Hepatic stellate cell (primary cell): ENCODE data around the gene WDR6.

Experiments
- DNase-seq: peaks from one replicate; pipeline ENCODE4 v3.0.0; 2011; ENCODE audit warnings: low spot score

Gene WDR6

DNA sequence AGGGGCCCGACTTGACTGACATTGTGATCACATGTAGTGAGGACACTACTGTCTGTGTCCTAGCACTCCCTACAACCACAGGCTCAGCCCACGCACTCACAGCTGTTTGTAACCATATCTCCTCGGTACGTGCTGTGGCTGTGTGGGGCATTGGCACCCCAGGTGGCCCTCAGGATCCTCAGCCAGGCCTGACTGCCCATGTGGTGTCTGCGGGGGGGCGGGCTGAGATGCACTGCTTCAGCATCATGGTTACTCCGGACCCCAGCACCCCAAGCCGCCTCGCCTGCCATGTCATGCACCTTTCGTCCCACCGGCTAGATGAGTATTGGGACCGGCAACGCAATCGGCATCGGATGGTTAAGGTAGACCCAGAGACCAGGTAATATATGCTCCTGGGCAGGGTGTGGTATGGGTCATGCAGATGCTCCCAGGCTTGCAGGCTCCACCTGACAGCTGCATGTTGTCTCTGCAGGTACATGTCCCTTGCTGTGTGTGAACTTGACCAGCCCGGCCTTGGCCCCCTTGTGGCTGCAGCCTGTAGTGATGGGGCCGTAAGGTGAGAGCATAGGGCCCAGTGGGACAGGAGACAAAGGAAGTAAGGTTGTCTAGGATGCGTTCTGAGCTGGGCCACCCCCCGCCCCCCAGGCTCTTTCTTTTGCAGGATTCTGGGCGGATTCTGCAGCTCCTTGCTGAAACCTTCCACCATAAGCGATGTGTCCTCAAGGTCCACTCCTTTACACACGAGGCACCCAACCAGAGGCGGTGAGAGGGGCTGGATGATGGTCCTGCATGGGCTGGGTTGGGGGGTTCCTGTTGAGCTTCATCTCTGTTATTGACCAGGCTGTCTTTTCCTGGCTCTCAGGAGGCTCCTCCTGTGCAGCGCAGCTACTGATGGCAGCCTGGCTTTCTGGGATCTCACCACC is 6.8 kb downstream of the WDR6 start:
- DNase-seq, result peak; percentile 51

DNA sequence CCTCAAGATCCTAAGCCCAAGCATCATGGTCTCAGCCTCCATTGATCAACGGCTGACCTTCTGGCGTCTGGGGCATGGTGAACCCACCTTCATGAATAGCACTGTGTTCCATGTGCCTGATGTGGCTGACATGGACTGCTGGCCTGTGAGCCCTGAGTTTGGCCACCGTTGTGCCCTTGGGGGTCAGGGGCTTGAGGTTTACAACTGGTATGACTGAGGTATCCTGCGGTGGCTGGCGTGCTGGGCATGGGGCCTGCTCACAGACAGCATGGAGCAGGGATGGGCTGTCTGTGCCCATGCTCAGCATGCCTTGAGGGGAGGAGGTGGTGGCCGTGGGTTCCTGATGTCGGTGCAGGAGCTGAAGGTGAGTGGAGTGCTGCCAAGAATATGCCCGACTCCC is 7.9 kb downstream of the WDR6 start:
- no peak for DNase-seq

GRCh38 chr3:49015765-49016164 is 8.6 kb downstream of the WDR6 start:
- no peak for DNase-seq

DNA sequence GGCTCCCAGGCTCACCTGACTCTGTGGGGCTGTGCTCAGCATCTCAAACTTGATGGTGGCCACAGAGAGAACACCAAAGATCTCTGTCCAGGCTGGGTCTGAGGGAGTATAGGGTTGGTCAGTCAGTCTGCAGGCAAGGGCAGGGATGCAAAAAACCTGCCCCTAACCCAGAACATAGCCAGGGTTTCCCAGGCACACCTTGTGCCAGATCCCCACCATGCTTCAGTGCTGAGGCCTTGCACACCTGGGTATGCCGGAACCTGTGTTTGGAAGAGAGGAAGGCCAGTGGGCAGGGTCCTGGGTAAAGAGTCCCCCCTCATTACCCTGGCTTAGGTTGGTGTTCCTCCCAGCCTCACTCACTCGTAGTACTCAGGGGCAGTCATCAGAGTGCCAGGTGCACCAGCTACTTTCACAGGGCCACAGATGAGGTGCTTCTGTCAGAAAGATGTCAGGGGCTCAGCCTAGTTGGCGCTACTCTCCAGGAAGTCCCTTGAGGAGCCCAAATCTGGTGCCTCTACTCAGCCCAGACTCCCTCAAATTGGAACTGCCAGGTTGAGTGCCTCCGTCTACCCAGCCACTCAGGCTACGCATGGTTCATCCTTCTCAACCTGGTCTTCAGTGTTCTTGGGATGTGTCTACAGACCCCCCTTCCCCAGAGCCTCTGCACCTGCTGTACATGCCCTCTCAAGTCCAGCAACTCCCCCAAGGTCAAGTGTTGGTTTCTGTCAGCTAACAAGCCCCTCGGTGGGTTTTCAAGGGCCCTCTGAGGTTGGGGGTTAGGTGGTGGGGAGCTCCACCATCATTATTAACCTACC is 9.4 kb downstream of the WDR6 start:
- DNase-seq, result no peak

DNA sequence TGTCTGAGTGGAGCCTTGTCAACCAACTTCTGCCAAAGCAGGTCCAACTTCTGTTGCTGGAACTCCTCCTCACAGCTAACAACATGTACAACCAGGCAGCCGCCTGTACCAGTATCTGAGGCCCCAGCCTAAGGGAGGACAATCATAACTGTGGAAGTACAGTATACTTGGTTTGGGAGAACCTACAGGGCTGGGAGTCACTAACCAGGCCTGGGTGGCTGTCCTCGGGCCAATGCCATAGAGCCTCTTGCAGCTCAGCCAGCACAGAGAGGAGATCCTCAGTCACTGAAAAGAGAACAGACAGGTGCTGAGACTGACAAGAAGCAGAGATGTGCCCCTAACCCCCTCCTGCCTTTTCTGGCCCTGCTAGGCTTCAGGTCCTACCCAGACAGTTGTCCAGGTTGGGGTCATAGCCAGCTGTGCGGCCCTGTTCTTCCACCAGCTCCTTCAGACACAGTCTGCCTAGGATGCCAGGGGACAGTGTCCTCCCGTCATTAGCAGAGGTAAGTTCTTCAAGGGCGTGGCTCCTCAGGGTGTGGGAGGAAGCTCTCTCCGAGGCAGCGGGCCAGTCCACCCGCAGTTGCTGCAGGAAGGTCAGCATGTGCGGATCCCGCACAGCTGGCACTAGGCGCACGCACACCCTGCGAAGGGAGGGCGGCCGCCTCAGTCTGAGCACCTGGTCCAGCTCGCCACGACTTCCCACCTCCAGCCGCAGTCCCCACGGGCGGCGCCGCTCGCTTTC is 10.2 kb downstream of the WDR6 start:
- no peak for DNase-seq

- DNase-seq, result peak; percentile 76
These were observed 10.9 kb downstream of the WDR6 start, which contains the start of gene DALRD3 for GRCh38 chr3:49017971-49018706. DALRD3 (minus strand) TSS chr3:49018580; CDS start chr3:49018564, 16 bp downstream.

DNA sequence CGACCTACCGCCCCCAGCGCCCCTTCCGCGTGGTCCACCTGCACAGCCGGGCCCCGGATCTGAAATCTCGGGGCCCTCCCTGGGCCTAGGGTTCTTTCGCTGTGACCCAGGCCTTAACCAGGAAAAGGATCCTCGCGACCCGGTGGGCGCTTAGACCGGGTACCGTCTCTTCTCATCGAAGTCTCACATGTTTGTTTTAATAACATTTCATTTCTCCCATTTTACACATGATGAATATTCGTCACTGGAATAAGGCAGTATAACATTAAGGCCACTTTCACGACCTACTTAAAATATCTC is 11.5 kb downstream of the WDR6 start:
- DNase-seq, result no peak

DNA sequence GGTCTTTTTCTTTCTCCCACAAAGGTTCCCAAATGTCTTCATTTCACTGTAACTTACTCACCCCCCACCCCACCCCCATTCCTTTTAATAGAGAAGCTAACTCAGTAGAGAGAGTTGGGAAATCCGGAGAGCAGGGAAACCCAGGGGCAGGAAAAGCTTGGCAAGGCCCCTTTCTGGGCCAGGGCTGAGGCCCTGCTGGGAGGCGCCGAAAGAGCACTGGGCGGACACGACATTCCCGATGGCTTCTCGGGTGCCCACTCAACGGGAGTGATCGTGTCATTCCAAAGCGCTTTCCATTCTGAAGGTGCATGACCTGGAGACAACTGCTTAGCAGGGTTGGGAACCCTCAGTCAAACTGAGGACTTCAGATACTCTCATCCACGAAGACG is 12.7 kb downstream of the WDR6 start:
- DNase-seq, result no peak

DNA sequence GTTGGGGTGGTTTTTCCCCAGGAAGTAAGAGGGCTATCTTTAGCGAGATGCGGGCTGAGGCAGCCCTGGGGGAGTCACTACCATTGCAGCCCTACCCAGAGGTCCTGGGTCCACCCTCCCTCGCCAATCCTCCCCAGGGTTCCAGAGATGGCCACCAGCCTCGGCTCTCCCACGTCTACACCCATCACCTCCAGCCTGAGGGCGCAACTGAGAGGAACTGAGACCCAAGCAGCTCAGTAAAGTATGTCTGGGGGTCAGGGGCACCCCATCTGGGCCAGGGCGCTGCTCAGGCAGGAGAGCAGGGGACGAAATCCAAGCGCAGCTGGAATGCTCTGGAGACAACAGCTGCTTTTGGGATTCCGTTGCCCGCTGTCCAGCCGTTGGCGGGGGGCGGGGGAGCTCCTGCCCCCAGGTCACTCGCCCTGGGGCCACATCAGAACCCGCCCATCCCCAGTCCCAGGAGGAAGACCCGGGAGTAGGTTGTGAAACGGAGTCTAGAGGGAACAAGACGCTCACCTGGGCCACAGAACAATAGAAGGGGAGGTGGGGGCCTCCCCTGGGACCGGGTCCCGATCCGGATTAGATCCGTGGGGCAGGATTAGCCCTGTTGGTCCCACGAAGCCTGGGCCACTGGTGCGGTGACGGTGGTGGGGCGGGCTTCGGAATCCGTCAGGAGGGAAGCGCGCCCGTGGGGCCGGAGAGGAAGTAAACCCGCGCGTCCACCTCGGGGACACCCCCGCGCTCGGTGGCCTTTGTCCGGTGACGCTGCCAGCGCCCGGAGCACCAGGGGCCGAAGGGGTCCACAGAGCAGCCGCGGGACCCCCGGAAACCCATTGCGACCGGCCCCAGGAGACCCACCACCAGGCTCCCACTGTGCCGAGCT is 13.4 kb downstream of the WDR6 start:
- DNase-seq, result peak; percentile 47

DNA sequence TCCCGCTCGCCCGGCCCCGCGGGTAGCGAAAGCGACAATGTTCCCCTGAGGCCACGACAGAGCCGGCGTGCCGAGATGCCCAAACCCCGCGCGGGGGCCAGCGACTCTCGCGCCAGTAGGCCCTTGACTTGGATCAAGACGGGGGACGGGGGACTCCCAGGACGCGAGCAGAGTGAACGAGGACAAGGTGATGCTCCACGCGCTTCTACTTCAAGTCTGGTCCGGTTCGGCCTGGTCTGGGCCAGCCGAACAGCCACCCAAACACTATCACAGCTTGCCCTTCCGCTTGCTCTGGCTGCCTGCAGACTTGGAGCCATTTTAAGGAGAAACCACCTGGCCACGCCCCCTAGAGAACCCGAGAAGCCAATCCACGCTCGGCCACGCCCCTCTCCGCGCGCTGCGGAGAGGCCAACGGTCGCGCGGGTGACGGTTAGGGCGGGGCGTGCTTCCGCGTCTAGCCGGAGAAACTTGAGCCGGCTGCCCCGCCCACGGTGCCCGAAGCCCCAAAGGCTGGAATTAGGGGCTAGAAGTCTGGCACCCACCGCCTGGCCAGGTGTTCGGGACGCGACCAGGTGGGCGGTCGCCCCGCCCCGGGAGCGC is 14.1 kb downstream of the WDR6 start:
- DNase-seq, result peak; percentile 98

GRCh38 chr3:49021813-49022687 is 14.9 kb downstream of the WDR6 start, which contains the start of gene NDUFAF3:
NDUFAF3 (plus strand) TSS chr3:49022121; CDS start chr3:49022145, 24 bp downstream.
- peak; percentile 95 for DNase-seq

DNA sequence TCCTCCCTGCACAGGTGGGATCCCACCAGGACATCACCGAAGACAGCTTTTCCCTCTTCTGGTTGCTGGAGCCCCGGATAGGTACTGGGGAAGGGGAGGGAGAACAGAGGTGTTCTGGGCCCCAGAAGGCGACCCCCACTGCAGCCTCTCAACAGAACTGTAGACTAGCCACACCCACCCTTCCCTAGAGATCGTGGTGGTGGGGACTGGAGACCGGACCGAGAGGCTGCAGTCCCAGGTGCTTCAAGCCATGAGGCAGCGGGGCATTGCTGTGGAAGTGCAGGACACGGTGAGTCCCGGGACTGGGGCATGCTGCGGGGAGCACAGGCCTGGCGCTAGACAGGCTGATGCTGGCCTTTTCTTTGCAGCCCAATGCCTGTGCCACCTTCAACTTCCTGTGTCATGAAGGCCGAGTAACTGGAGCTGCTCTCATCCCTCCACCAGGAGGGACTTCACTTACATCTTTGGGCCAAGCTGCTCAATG is 15.5 kb downstream of the WDR6 start:
- no peak for DNase-seq

GRCh38 chr3:49023775-49024174 is 16.6 kb downstream of the WDR6 start:
- no peak for DNase-seq

GRCh38 chr3:49024449-49024848 is 17.3 kb downstream of the WDR6 start:
- DNase-seq, result no peak

GRCh38 chr3:49025005-49025792 is 18.0 kb downstream of the WDR6 start:
- no peak for DNase-seq

GRCh38 chr3:49025793-49026520 is 18.8 kb downstream of the WDR6 start:
- no peak for DNase-seq

DNA sequence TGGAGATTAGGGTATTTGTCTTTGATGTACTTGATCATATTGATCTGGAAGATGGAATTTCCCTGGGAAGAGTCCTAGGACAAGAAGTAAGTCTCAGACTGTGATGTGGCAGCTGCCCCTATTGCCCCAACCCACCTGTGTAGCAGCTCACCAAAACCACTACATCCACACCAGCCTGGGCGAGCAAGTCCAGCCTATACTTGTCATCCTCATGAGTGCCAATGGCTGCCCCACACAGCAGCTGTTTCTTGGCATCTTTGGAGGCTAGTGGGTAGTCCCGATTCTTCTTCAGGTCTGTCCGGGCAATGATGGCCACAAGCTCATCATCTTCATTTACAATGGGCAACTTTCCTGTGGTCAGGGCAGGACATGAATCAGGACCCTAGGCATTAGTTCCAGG is 19.3 kb downstream of the WDR6 start:
- DNase-seq, result no peak

DNA sequence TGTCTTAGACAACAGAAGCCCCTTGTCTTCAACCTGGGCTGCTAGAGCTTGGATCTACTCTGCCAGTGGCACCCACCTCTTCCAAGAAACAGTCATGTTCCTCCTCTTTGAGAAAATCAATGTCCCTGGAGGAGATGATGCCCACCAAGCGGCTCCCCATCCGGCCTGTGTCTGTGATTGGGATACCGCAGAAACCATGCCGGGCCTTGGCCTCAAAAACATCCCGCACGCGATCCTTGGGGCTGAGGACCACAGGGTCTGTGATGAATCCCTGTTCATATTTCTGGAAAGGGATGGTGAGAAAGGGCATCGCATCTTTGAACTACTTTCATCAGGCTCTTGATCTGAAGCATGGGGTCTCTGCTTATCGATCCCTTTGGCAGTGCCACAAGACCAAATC is 20.4 kb downstream of the WDR6 start:
- no peak for DNase-seq
